Sigmoid colon (tissue), 7 donors: ENCODE results near the gene PATJ. TPM values are rescaled to one million over a fixed set of nuclear protein-coding genes. Genes with fewer than 3 reads are reported as not detected.

Source experiments
- DNase-seq: peaks from one replicate; pipeline ENCODE4 v3.0.0-alpha.2; 2019
- H3K27ac ChIP-seq, 4 donors: fragments of 200-600 bp; sonication (generic); one replicate each; pipeline ENCODE4 v1.5.1; 2016 to 2019; ENCODE audit warnings: mild to moderate bottlenecking in 1 of 4
- H3K27me3 ChIP-seq, 3 donors: fragments of 200-600 bp; sonication (generic); one replicate each; pipeline ENCODE4 v1.5.1; 2019; ENCODE audit warnings: mild to moderate bottlenecking in 1 of 3
- H3K36me3 ChIP-seq, 4 donors: fragments of 200-600 bp; sonication (generic); one replicate each; pipeline ENCODE4 v1.5.1; 2016 to 2019
- H3K4me1 ChIP-seq, 4 donors: fragments of 200-600 bp; sonication (generic); one replicate each; pipeline ENCODE4 v1.5.1; 2017 to 2019
- H3K4me3 ChIP-seq, 4 donors: fragments of 200-600 bp; sonication (generic); one replicate each; pipeline ENCODE4 v1.5.1; 2017 to 2019; ENCODE audit warnings: mild to moderate bottlenecking in 2 of 4, moderate library complexity in 1 of 4
- H3K9me3 ChIP-seq, 4 donors: fragments of 200-600 bp in 3 of 4; sonication (generic) in 3 of 4; one replicate each; pipeline versions ENCODE4 v1.5.1 to v1.6.1; 2013 to 2019
- EP300 ChIP-seq, 4 donors: sonication (generic); formaldehyde crosslinking; IDR thresholded peaks; one replicate each; pipeline ENCODE4 v1.6.1; 2017; ENCODE audit warnings: antibody characterized with exemption in 4 of 4
- POLR2A ChIP-seq, 2 donors: fragments of 450-650 bp; IDR thresholded peaks; one replicate each; pipeline ENCODE4 v1.6.1; 2016; ENCODE audit warnings: antibody characterized with exemption in 2 of 2, mild to moderate bottlenecking in 2 of 2, moderate library complexity in 2 of 2
- POLR2AphosphoS5 ChIP-seq, 4 donors: sonication (generic); formaldehyde crosslinking; IDR thresholded peaks; one replicate each; pipeline ENCODE4 v1.6.1; 2017; ENCODE audit warnings: antibody characterized with exemption in 4 of 4
- WGBS, 2 donors: extraction: QIAGEN DNeasy Blood & Tissue Kit; methylation state at CpG; one replicate each; pipeline ENCODE4 v1.1.7; 2013; 5-methylcytosine and 5-hydroxymethylcytosine counted together
- intact Hi-C: fragments of 100-400 bp; cut with DNase I; formaldehyde crosslinking; loops from one replicate; pipeline ENCODE4 v1.15.1; 2023
- polyA plus RNA-seq, 3 donors: library from polyadenylated mRNA; stranded (reverse); fragments of 200-250 nt; gene quantifications; one replicate each; pipeline ENCODE4 v1.2.3, GENCODE V29; 2013
- total RNA-seq, 4 donors: library from RNA; depleted of rRNA; stranded (reverse); fragments of >200 nt; gene quantifications; one replicate each; pipeline ENCODE4 v1.1.0, GENCODE V29; 2016
- TF ChIP-seq, protein P1 (sequence below), 4 experiments: fragments of 450-650 bp in 3 of 4; fragments of 200-600 bp in 1 of 4; IDR thresholded peaks; one replicate each; pipeline ENCODE4 v1.5.1; 2016 to 2019; ENCODE audit warnings: antibody characterized with exemption in 4 of 4, mild to moderate bottlenecking in 3 of 4, moderate library complexity in 2 of 4
- donor health status: healthy with polysubstance abuse.
- donor health status: Bipolar disorder and iron deficiency.
- donor health status: healthy.

Gene PATJ
- total and polyA plus RNA-seq, 7 donors, result 10.2 to 33.2 (median 21.3) TPM

DNA sequence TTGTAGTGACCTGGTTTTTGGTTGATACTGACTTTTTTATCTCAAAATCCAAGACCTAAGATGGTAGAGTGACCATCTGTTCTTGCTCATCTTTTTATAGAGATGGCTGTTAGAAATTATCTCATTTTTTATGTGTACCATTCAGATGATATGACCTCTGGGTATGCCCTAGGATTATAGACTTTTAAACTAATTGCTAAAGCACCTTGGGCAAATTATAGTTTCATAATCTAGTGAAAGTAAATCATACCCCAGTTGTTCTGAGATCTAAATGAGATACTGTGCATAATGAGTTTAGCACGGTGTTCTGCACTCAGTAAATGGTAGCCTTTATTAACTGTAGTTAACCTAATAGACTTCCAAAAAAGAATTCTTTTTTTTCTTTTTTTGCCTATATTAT is 269.8 kb downstream of the PATJ start:
- no peak for TF ChIP-seq POLR2A (IDR thresholded peaks at IDR 0.05)
- Histone ChIP-seq H3K36me3 (no peaks in the 10 kb centered on the region), H3K4me1 (no peaks in the 10 kb centered on the region), H3K4me3 (no peak overlapping the region), H3K27me3 (no peaks in the 10 kb centered on the region), H3K9me3 (no peaks in the 10 kb centered on the region), H3K27ac (no peak overlapping the region)
- no peak for DNase-seq
- intact Hi-C loops, result no loop called here
- WGBS, 2 donors, result 50 to 91% methylated on average over 1 of the region's 1 CpG

DNA sequence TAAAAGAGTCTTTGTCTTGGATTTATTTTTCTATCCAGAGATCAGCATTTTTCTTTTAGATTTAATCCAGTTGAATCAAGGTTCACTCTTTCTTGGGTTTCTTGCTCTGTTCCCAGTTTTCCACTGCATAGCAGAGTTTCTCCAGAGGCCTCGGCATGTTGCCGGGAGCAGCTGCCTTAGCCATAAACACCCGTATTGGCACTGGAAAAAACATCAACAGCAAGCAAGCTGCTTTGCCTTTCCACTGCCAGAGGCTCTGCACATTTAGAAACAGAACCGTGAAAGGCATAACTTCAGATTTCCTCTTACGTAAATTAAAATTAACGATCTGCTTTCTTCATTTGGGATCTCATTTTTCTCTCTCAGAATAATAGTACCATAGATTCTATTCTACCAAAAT is 270.6 kb downstream of the PATJ start:
- intact Hi-C loops, result no loop called here
- Histone ChIP-seq H3K9me3 (no peaks in the 10 kb centered on the region), H3K4me1 (no peaks in the 10 kb centered on the region), H3K27me3 (no peaks in the 10 kb centered on the region), H3K27ac (no peak overlapping the region), H3K36me3 (no peaks in the 10 kb centered on the region), H3K4me3 (no peak overlapping the region)
- TF ChIP-seq POLR2AphosphoS5 (IDR thresholded peaks at IDR 0.05) (no peak), POLR2A (IDR thresholded peaks at IDR 0.05) (no peak), EP300 (IDR thresholded peaks at IDR 0.05) (no peak)
- TF ChIP-seq, protein P1, sequence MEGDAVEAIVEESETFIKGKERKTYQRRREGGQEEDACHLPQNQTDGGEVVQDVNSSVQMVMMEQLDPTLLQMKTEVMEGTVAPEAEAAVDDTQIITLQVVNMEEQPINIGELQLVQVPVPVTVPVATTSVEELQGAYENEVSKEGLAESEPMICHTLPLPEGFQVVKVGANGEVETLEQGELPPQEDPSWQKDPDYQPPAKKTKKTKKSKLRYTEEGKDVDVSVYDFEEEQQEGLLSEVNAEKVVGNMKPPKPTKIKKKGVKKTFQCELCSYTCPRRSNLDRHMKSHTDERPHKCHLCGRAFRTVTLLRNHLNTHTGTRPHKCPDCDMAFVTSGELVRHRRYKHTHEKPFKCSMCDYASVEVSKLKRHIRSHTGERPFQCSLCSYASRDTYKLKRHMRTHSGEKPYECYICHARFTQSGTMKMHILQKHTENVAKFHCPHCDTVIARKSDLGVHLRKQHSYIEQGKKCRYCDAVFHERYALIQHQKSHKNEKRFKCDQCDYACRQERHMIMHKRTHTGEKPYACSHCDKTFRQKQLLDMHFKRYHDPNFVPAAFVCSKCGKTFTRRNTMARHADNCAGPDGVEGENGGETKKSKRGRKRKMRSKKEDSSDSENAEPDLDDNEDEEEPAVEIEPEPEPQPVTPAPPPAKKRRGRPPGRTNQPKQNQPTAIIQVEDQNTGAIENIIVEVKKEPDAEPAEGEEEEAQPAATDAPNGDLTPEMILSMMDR (IDR thresholded peaks at IDR 0.05), result no peak
- peak; percentile 75 for DNase-seq
- 76 to 90% methylated on average over 6 of the region's 6 CpGs for WGBS, 2 donors

- H3K27ac ChIP-seq, result no peak overlapping the region
- H3K9me3 ChIP-seq, result no peaks in the 10 kb centered on the region
- WGBS, 2 donors, result 89 to 91% methylated on average over 5 of the region's 5 CpGs
- no peaks in the 10 kb centered on the region for H3K36me3 ChIP-seq
- no peak for DNase-seq
- intact Hi-C loops, result no loop called here
- H3K4me3 ChIP-seq, result no peak overlapping the region
- no peak for TF ChIP-seq POLR2A (IDR thresholded peaks at IDR 0.05)
- TF ChIP-seq POLR2AphosphoS5 (IDR thresholded peaks at IDR 0.05), result no peak
- no peak for TF ChIP-seq EP300 (IDR thresholded peaks at IDR 0.05)
- TF ChIP-seq, protein P1 (IDR thresholded peaks at IDR 0.05), result no peak
- no peaks in the 10 kb centered on the region for H3K27me3 ChIP-seq
- H3K4me1 ChIP-seq, result no peaks in the 10 kb centered on the region
Observed at GRCh38 chr1:62013264-62013663, 271.0 kb downstream of the PATJ start.

DNA sequence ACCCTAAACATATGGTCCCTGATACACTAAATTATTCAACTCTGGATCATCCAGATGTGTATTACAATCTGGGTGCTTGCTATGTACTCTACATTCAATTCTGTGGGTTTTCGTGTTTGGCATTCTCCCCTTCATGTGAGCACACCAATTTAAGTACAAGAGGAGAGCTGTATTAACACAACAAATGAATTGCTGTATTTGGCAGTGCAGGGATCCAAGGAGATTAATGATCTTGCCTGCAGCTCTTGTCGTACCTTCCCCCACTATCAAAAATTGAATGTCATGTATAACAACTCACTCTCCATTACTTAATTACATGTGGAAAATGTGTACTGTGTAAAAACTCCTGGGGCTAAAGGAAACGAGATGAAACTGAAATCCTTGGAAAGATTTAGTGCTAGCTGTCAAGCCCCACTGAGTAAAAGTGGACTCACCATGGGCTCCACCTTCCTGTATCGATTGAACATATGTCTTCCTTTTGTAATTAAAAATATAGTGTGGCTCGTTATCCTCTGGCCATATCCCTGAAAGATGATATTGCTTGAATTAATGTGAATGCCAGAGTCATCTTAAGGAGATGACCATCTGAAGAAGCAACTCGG is 280.2 kb downstream of the PATJ start:
- intact Hi-C loops, result no loop called here
- Histone ChIP-seq H3K4me1 (no peaks in the 10 kb centered on the region), H3K36me3 (no peaks in the 10 kb centered on the region), H3K27me3 (no peaks in the 10 kb centered on the region), H3K27ac (no peak overlapping the region), H3K4me3 (no peak overlapping the region), H3K9me3 (no peaks in the 10 kb centered on the region)
- TF ChIP-seq POLR2AphosphoS5 (IDR thresholded peaks at IDR 0.05) (no peak), EP300 (IDR thresholded peaks at IDR 0.05) (no peak), POLR2A (IDR thresholded peaks at IDR 0.05) (no peak)
- TF ChIP-seq, protein P1 (IDR thresholded peaks at IDR 0.05), result no peak
- 89 to 91% methylated on average over 6 of the region's 6 CpGs for WGBS, 2 donors
- no peak for DNase-seq

- Histone ChIP-seq H3K9me3 (peaks cover 0 to 4% (median 0%) of the 10 kb centered on the region in 4 donors), H3K27ac (no peak overlapping the region), H3K36me3 (no peaks in the 10 kb centered on the region), H3K27me3 (no peaks in the 10 kb centered on the region), H3K4me3 (no peak overlapping the region), H3K4me1 (no peaks in the 10 kb centered on the region)
- no peak for DNase-seq
- WGBS, 2 donors, result 92 to 93% methylated on average over 2 of the region's 2 CpGs
- no peak for TF ChIP-seq POLR2AphosphoS5 (IDR thresholded peaks at IDR 0.05)
- TF ChIP-seq EP300 (IDR thresholded peaks at IDR 0.05), result no peak
- TF ChIP-seq POLR2A (IDR thresholded peaks at IDR 0.05), result no peak
- TF ChIP-seq, protein P1 (IDR thresholded peaks at IDR 0.05), result no peak
- intact Hi-C loops, result no loop called here
Observed at GRCh38 chr1:62024690-62025089, 282.4 kb downstream of the PATJ start.
